Endothelial cell of umbilical vein (primary cell): Measurements from ENCODE around the gene PTPRQ. TPM values are rescaled to one million over a fixed set of nuclear protein-coding genes. Genes with fewer than 3 reads are reported as not detected.

Experiments
- BruUV-seq: library from RNA; stranded (reverse); fragments of 400-500 nt; replicated peaks from 2 replicates; lab custom pipeline; 2021; lab: Mats Ljungman, UMichigan
- CTCF ChIA-PET: fragments of 300-600, 350-600 bp; sonication (Branson Sonifier 250); formaldehyde crosslinking; loops from one replicate; lab custom pipeline; 2021; ENCODE audit warnings: antibody characterized with exemption, inconsistent platforms; lab: Charles Lee
- POLR2A ChIA-PET: fragments of 300-600, 350-600 bp; sonication (Branson Sonifier 250); formaldehyde crosslinking; loops from one replicate; lab custom pipeline; 2021; ENCODE audit warnings: antibody characterized with exemption, inconsistent platforms; lab: Charles Lee
- DNase-seq: peaks from one replicate; pipeline ENCODE4 v3.0.0-alpha.2; 2011; ENCODE audit warnings: low read depth, low spot score
- FAIRE-seq: peaks from 2 replicates; lab custom pipeline; 2011; peaks lifted over from hg19 to GRCh38; lab: Jason Lieb, UNC
- H2AFZ ChIP-seq: 2 replicates; pipeline ENCODE4 v1.6.0; 2012; ENCODE audit warnings: low read depth, low read length, control low read depth, inconsistent platforms
- H3K27ac ChIP-seq: 2 replicates; pipeline ENCODE4 v1.5.1; 2011; ENCODE audit warnings: low read depth, mild to moderate bottlenecking, control low read depth, low read length, moderate library complexity; ENCODE audit not compliant: insufficient read depth
- H3K27me3 ChIP-seq, 2 experiments: 2 replicates each; pipeline versions ENCODE4 v1.6.0 to v1.6.1; 2011; ENCODE audit warnings: low read length in 2 of 2, mixed read lengths in 1 of 2; ENCODE audit not compliant: control insufficient read depth in 2 of 2, insufficient read depth in 2 of 2
- H3K36me3 ChIP-seq, 2 experiments: 2 replicates in 1 of 2; 3 replicates in 1 of 2; pipeline ENCODE4 v1.5.1; 2011; ENCODE audit warnings: low read length in 2 of 2, mild to moderate bottlenecking in 1 of 2, moderate library complexity in 1 of 2; ENCODE audit not compliant: control insufficient read depth in 2 of 2, insufficient read depth in 2 of 2; ENCODE audit errors: extremely low read depth in 1 of 2
- H3K4me1 ChIP-seq: 3 replicates; pipeline ENCODE4 v1.5.1; 2011; ENCODE audit warnings: mild to moderate bottlenecking, low read length; ENCODE audit not compliant: control insufficient read depth, insufficient read depth; ENCODE audit errors: extremely low read depth
- H3K4me2 ChIP-seq: 2 replicates; pipeline ENCODE4 v1.6.1; 2011; ENCODE audit warnings: low read length, control low read depth, mixed read lengths; ENCODE audit not compliant: insufficient read depth
- H3K4me3 ChIP-seq, 3 experiments: fragments of 200-600 bp in 1 of 3; sonication (generic), shearing (Covaris generic) in 1 of 3; replicated peaks in 1 of 3; 2 replicates each; pipeline ENCODE4 v1.5.1; 2011 to 2016; ENCODE audit warnings: control low read depth in 3 of 3, low read length in 3 of 3, mild to moderate bottlenecking in 2 of 3, inconsistent platforms in 1 of 3, low read depth in 1 of 3, moderate library complexity in 1 of 3; ENCODE audit not compliant: insufficient read depth in 1 of 3
- H3K79me2 ChIP-seq: 2 replicates; pipeline ENCODE4 v1.6.0; 2012; ENCODE audit warnings: low read length, inconsistent platforms; ENCODE audit not compliant: control insufficient read depth, insufficient read depth
- H3K9ac ChIP-seq: replicated peaks from 2 replicates; pipeline ENCODE3; 2011; ENCODE audit warnings: low read length, control low read depth; ENCODE audit not compliant: insufficient read depth; ENCODE audit errors: extremely low read depth
- H3K9me1 ChIP-seq: replicated peaks from 3 replicates; pipeline ENCODE4 v1.6.0; 2011; ENCODE audit warnings: mild to moderate bottlenecking, low read length; ENCODE audit not compliant: control insufficient read depth, insufficient read depth; ENCODE audit errors: extremely low read depth
- H3K9me3 ChIP-seq: replicated peaks from 2 replicates; pipeline ENCODE4 v1.5.1; 2012; ENCODE audit warnings: low read length, inconsistent platforms; ENCODE audit not compliant: control insufficient read depth, insufficient read depth
- H4K20me1 ChIP-seq: replicated peaks from 2 replicates; pipeline ENCODE3; 2011; ENCODE audit warnings: mild to moderate bottlenecking, low read length; ENCODE audit not compliant: control insufficient read depth, insufficient read depth; ENCODE audit errors: extremely low read depth
- CTCF ChIP-seq, 2 donors: IDR thresholded peaks; 1 replicate in 1 of 2; 2 replicates in 1 of 2; pipeline ENCODE4 v1.5.1; 2011; ENCODE audit warnings: low read length in 2 of 2, mild to moderate bottlenecking in 2 of 2, moderate library complexity in 2 of 2, control low read depth in 1 of 2, inconsistent platforms in 1 of 2, low read depth in 1 of 2; ENCODE audit not compliant: insufficient read depth in 1 of 2; ENCODE audit errors: extremely low read depth in 1 of 2
- EZH2 ChIP-seq: IDR thresholded peaks from 2 replicates; pipeline ENCODE4 v1.6.1; 2012; ENCODE audit warnings: borderline replicate concordance, low read depth, mild to moderate bottlenecking, moderate library complexity, low read length, inconsistent platforms; ENCODE audit not compliant: severe bottlenecking
- FOS ChIP-seq: IDR thresholded peaks from 2 replicates; pipeline ENCODE4 v1.6.1; 2011; ENCODE audit warnings: mild to moderate bottlenecking, low read length, moderate library complexity, borderline replicate concordance; ENCODE audit not compliant: insufficient read depth
- GATA2 ChIP-seq: IDR thresholded peaks from 2 replicates; pipeline ENCODE4 v1.7.0; 2011; ENCODE audit warnings: low read depth, mild to moderate bottlenecking, moderate library complexity, mixed read lengths, low read length; ENCODE audit not compliant: insufficient read length, insufficient read depth
- JUN ChIP-seq: IDR thresholded peaks from 2 replicates; pipeline ENCODE4 v1.6.1; 2011; ENCODE audit warnings: borderline replicate concordance, low read depth; ENCODE audit not compliant: insufficient read length, insufficient read depth
- MAX ChIP-seq: IDR thresholded peaks from 2 replicates; pipeline ENCODE4 v1.6.1; 2011; ENCODE audit not compliant: insufficient read depth, insufficient read length
- MYC ChIP-seq: IDR thresholded peaks from one replicate; pipeline ENCODE4 v1.6.1; 2011; ENCODE audit warnings: mild to moderate bottlenecking, low read depth, low read length
- POLR2A ChIP-seq: IDR thresholded peaks from 2 replicates; pipeline ENCODE4 v1.6.1; 2012; ENCODE audit warnings: low read depth, mild to moderate bottlenecking, control low read depth, low read length
- POLR2AphosphoS5 ChIP-seq: IDR thresholded peaks from 2 replicates; pipeline ENCODE4 v1.6.1; 2012; ENCODE audit warnings: low read depth, mild to moderate bottlenecking, control low read depth, low read length, moderate library complexity; ENCODE audit not compliant: insufficient read depth
- dilution Hi-C: fragments of 300-500 bp; cut with MboI; formaldehyde crosslinking; loops from one replicate; pipeline ENCODE4 v1.15.0; 2019; ENCODE audit warnings: low sequenced_read_pairs; ENCODE audit not compliant: extremely low pct_ligation_motif_present
- intact Hi-C: fragments of 100-400 bp; cut with micrococcal nuclease; formaldehyde crosslinking; loops from one replicate; pipeline ENCODE4 v1.10.0; 2022
- polyA plus RNA-seq, 4 experiments: library from polyadenylated mRNA; depleted of rRNA in 3 of 4; stranded (reverse) in 3 of 4; unstranded in 1 of 4; fragments of >200 nt; gene quantifications; 2 replicates each; pipeline versions ENCODE4 v1.2.1 to v1.2.3, GENCODE V29; 2011 to 2012; ENCODE audit warnings: missing spikeins in 1 of 4
- total RNA-seq: library from RNA; stranded (reverse); gene quantifications from 2 replicates; pipeline ENCODE4 v1.2.3, GENCODE V29; 2021

The PTPRQ gene
- total and polyA plus RNA-seq, 2 donors (not counting 3 experiments of a cell fraction or from before 2014, with no cell fraction given): not detected

- H3K79me2 ChIP-seq: no peaks in the 10 kb centered on the region
- ChIA-PET CTCF (interaction anchor here (1.0 to 1.8 kb wide), 3 partner anchors 16 to 37 kb away, joined by 3 to 5 read pairs (median 4); no protein-coding TSS in a partner anchor), POLR2A (no interaction called here)
- no peak for TF ChIP-seq MYC
- TF ChIP-seq GATA2: no peak
- no peak for TF ChIP-seq POLR2A
- no peaks in the 10 kb centered on the region for H3K9me1 ChIP-seq
- dilution Hi-C loops: no loop called here
- no peaks in the 10 kb centered on the region for H3K4me1 ChIP-seq
- H3K4me3 ChIP-seq: no peak overlapping the region
- H3K4me2 ChIP-seq: no peak overlapping the region
- intact Hi-C loops: no loop called here
- H3K9me3 ChIP-seq: no peaks in the 10 kb centered on the region
- no peak for FAIRE-seq
- BruUV-seq: no TSS peak
- H3K9ac ChIP-seq: no peak overlapping the region
- no peak for DNase-seq
- H2AFZ ChIP-seq: no peak overlapping the region
- no peaks in the 10 kb centered on the region for H3K36me3 ChIP-seq
- H3K27ac ChIP-seq: no peak overlapping the region
- H4K20me1 ChIP-seq: no peaks in the 10 kb centered on the region
- no peaks in the 10 kb centered on the region for H3K27me3 ChIP-seq
These were observed 87.6 kb downstream of the PTPRQ start for GRCh38 chr12:80531646-80532045.

GRCh38 chr12:80539029-80539428 lies 95.0 kb downstream of the PTPRQ start:
- no TSS peak for BruUV-seq
- H3K4me3 ChIP-seq: no peak overlapping the region
- DNase-seq (no peak), FAIRE-seq (no peak)
- H4K20me1 ChIP-seq: no peaks in the 10 kb centered on the region
- no peaks in the 10 kb centered on the region for H3K79me2 ChIP-seq
- no peak overlapping the region for H3K27ac ChIP-seq
- H3K9me1 ChIP-seq: no peaks in the 10 kb centered on the region
- H3K4me2 ChIP-seq: no peak overlapping the region
- intact Hi-C loops (no loop called here), dilution Hi-C loops (no loop called here)
- no peak overlapping the region for H2AFZ ChIP-seq
- ChIA-PET POLR2A (no interaction called here), CTCF (no interaction called here)
- no peaks in the 10 kb centered on the region for H3K4me1 ChIP-seq
- no peaks in the 10 kb centered on the region for H3K36me3 ChIP-seq
- no peaks in the 10 kb centered on the region for H3K27me3 ChIP-seq
- no peaks in the 10 kb centered on the region for H3K9me3 ChIP-seq
- TF ChIP-seq CTCF (IDR thresholded peaks at IDR 0.05; ENCODE audit: extremely low read depth in 1 of 2, insufficient read depth in 1 of 2, low read depth in 1 of 2, low read length in 2 of 2): no peak
- no peak for TF ChIP-seq JUN
- no peak for TF ChIP-seq EZH2
- no peak for TF ChIP-seq MYC
- no peak for TF ChIP-seq FOS
- TF ChIP-seq POLR2AphosphoS5: no peak
- no peak for TF ChIP-seq MAX
- no peak for TF ChIP-seq GATA2
- no peak for TF ChIP-seq POLR2A
- H3K9ac ChIP-seq: no peak overlapping the region
